Osteocyte (in vitro differentiated cells): ENCODE measurements around the gene ARHGAP31. TPM values are rescaled to one million over a fixed set of nuclear protein-coding genes. Genes with fewer than 3 reads are reported as not detected.
A peak's percentile ranks its signal among the peaks of the same experiment; 100 is the strongest.
"Not testable (repeated sequence)": the region's sequence is repeated elsewhere in the genome, so short reads cannot be mapped to it uniquely, and the experiment has no call there.

ENCODE experiments used
- DNase-seq: peaks from one replicate; pipeline ENCODE4 v3.0.0; 2021; ENCODE audit warnings: mixed read lengths; ENCODE audit not compliant: unreplicated experiment; ENCODE audit errors: extremely low spot score
- H3K27ac Mint-ChIP-seq: one replicate; pipeline ENCODE4 v1.8.0; 2021; ENCODE audit warnings: mild to moderate bottlenecking, mixed read lengths; ENCODE audit not compliant: unreplicated experiment
- H3K27me3 Mint-ChIP-seq: one replicate; pipeline ENCODE4 v1.8.0; 2021; ENCODE audit warnings: mixed read lengths; ENCODE audit not compliant: unreplicated experiment
- H3K36me3 Mint-ChIP-seq: one replicate; pipeline ENCODE4 v1.8.0; 2021; ENCODE audit warnings: mixed read lengths; ENCODE audit not compliant: unreplicated experiment
- H3K4me1 Mint-ChIP-seq: one replicate; pipeline ENCODE4 v1.8.0; 2021; ENCODE audit warnings: mixed read lengths; ENCODE audit not compliant: unreplicated experiment
- H3K4me3 Mint-ChIP-seq: one replicate; pipeline ENCODE4 v1.8.0; 2021; ENCODE audit warnings: mild to moderate bottlenecking, moderate library complexity, mixed read lengths; ENCODE audit not compliant: unreplicated experiment
- H3K9me3 Mint-ChIP-seq: one replicate; pipeline ENCODE4 v1.8.0; 2021; ENCODE audit warnings: mixed read lengths; ENCODE audit not compliant: unreplicated experiment
- total RNA-seq: library from RNA; stranded (reverse); gene quantifications from 2 replicates; pipeline ENCODE4 v1.2.1, GENCODE V29; 2021
- TF ChIP-seq, protein P1 (sequence below): fragments of 200-600 bp; sonication (generic); IDR thresholded peaks from 2 replicates; pipeline ENCODE4 v1.5.0; 2021; ENCODE audit warnings: antibody characterized with exemption, mild to moderate bottlenecking, moderate library complexity

Gene ARHGAP31
- total RNA-seq, 1 donor from 2014 or later = 49.7 TPM

DNA sequence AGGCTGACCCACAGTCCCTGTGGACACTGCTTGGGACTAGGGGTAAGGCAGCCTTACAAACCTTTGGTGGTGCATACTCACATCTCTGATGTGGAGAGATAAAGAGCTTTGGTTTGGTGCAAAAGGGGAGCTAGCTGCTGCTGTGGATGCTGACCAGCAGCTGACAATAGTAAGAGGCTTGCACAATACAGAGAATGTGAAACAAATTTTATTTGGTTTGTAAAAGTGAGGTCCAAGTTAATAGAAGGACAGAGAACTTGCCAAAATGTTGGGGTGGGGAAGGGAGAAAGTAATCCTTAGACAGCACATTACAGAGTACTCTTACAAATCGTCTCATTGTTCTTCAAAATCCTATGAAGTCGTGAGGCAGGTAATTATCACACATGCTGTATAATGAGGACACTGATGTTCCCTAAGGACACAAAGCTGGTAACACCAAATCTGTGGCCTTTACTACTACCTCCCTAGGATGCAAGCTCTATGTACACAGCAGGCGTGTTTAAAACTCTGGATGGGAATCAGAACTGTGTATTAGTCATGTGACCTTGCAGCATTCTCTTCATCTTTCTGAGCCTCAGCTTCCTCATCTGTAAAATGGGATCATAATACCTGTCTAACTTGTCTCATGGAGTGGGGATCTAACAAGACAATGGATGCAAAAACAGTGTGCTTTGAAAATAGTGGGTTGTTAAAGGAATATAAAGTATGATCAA lies 21.6 kb downstream of the ARHGAP31 start:
- no peak for DNase-seq
- H3K4me3 Mint-ChIP-seq = no peak overlapping the region

DNA sequence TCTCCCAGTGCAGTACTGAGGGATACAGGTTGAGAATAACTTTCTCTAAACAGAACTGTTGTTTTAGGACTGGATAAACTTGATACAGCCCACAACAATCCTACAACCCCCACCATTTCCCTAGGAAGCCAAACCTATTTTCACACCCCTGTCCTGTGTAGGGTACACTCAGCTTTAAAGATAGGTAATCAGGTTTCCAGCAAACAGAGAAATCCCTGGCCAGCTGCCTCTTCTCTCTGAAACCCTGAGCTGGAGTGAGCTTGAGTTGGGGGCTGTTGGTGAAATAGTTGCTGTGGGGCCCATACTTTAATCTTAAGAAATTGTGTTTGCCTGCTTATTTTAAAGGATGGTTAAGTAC lies 22.1 kb downstream of the ARHGAP31 start:
- Mint-ChIP-seq H3K27ac (peak overlapping the region; percentile 50), H3K4me3 (no peak overlapping the region), H3K36me3 (peaks cover 24% of the 10 kb centered on the region), H3K27me3 (no peaks in the 10 kb centered on the region), H3K9me3 (no peaks in the 10 kb centered on the region), H3K4me1 (peaks cover 51% of the 10 kb centered on the region)
- TF ChIP-seq, protein P1, sequence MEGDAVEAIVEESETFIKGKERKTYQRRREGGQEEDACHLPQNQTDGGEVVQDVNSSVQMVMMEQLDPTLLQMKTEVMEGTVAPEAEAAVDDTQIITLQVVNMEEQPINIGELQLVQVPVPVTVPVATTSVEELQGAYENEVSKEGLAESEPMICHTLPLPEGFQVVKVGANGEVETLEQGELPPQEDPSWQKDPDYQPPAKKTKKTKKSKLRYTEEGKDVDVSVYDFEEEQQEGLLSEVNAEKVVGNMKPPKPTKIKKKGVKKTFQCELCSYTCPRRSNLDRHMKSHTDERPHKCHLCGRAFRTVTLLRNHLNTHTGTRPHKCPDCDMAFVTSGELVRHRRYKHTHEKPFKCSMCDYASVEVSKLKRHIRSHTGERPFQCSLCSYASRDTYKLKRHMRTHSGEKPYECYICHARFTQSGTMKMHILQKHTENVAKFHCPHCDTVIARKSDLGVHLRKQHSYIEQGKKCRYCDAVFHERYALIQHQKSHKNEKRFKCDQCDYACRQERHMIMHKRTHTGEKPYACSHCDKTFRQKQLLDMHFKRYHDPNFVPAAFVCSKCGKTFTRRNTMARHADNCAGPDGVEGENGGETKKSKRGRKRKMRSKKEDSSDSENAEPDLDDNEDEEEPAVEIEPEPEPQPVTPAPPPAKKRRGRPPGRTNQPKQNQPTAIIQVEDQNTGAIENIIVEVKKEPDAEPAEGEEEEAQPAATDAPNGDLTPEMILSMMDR = no peak
- no peak for DNase-seq

More for the DNA sequence above, 21.6 kb downstream of the ARHGAP31 start:
- Mint-ChIP-seq H3K27me3 (no peaks in the 10 kb centered on the region), H3K9me3 (no peaks in the 10 kb centered on the region), H3K27ac (no peak overlapping the region), H3K4me1 (peaks cover 54% of the 10 kb centered on the region), H3K36me3 (peaks cover 24% of the 10 kb centered on the region)
- TF ChIP-seq, protein P1 = no peak

DNA sequence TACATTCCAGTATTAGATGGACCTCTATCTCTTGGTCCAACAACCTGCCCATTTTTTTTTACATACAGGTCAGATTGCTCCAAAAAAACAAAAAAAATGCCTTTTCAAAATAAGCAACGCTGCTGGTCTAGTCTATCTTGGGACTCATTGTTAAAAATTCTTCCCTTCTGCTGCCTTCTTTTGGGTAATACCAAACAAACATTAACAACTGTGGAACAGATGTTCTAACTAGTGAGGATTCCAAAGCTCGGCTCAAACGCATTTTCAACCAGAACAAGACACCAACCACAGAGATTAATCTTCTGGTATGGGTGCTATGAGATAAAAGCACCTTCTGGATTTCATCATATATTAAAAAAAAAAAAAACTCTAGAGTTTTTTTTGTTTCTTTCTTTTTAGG lies 24.7 kb downstream of the ARHGAP31 start:
- no peak for DNase-seq
- no peaks in the 10 kb centered on the region for H3K9me3 Mint-ChIP-seq
- H3K27me3 Mint-ChIP-seq = no peaks in the 10 kb centered on the region
- peaks cover 56% of the 10 kb centered on the region for H3K4me1 Mint-ChIP-seq
- TF ChIP-seq, protein P1 = no peak
- H3K4me3 Mint-ChIP-seq = no peak overlapping the region
- peaks cover 7% of the 10 kb centered on the region for H3K36me3 Mint-ChIP-seq
- H3K27ac Mint-ChIP-seq = peak overlapping the region; percentile 45

DNA sequence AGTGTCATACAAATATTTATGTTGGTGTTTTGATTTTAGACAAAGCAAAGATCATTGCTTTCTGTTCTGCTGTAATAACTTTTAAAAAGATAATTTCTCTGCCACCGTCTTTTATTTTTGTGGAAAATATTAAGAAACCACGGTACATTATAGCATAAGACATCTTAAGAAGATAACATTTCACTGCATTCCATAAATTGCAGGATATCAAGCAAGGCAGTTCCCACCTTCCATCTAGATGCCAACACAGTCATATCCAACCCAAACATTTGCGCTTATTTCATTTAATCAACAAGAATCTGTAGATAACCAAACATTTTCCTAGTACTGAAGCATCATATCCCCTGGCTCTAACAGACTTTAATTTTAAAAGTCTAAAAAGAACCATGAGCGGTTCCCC lies 25.1 kb downstream of the ARHGAP31 start:
- Mint-ChIP-seq H3K4me1 (peaks cover 55% of the 10 kb centered on the region), H3K4me3 (no peak overlapping the region), H3K27me3 (no peaks in the 10 kb centered on the region), H3K27ac (peak overlapping the region; percentile 34), H3K36me3 (peaks cover 3% of the 10 kb centered on the region), H3K9me3 (no peaks in the 10 kb centered on the region)
- TF ChIP-seq, protein P1 = no peak
- no peak for DNase-seq

DNA sequence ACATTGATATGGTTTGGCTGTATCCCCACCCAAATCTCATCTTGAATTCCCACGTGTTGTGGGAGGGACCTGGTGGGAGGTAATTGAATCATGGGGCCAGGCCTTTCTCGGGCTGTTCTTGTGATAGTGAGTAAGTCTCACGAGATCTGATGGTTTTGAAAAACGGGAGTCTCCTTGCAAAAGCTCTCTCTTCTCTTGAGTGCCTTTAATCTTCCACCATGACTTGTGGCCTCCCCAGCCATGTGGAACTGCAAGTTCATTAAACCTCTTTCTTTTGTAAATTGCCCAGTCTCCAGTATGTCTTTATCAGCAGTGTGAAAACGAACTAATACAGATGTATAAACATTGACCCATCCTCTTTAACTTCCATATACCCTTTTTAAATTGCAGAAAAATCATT lies 26.6 kb downstream of the ARHGAP31 start:
- not testable (repeated sequence) for H3K4me3 Mint-ChIP-seq, H3K27ac Mint-ChIP-seq

More for the DNA sequence above, 26.6 kb downstream of the ARHGAP31 start:
- H3K27me3 Mint-ChIP-seq, DNase-seq, H3K36me3 Mint-ChIP-seq, H3K9me3 Mint-ChIP-seq: not testable (repeated sequence)
- H3K4me1 Mint-ChIP-seq = peaks cover 52% of the 10 kb centered on the region
